Measurements from ENCODE around the gene S100PBP.

Gene S100PBP

DNA sequence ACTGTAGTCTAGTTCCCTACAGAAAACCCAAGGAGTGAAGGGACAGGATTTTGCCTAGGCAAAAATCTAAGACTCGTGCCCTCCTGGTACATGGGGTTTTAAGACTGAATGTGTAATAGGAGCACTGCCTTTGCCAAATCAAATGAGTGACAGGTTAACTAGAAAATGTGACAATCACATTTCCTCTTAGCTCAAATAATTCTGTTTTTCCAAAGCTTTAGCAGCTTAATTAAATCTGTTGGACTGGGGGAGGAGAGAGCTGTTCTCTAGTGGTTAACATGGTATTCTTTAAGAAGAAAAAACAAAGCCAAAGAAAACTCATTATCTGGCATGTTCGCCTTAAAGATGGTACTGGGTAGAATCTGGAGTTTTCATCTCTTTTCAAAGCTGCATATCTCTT, 40.7 kb downstream of the S100PBP start:
- Histone ChIP-seq H2AFZ (ENCODE audit: low read length) (no peak overlapping the region), H3K4me2 (ENCODE audit: low read depth, low read length, poor library complexity, severe bottlenecking) (no peak overlapping the region), H4K20me1 (ENCODE audit: insufficient read depth, low read length, poor library complexity, severe bottlenecking) (no peaks in the 10 kb centered on the region), H3F3A (ENCODE audit: low read depth) (no peaks in the 10 kb centered on the region), H3K9ac (ENCODE audit: low read depth, low read length, poor library complexity, severe bottlenecking) (no peak overlapping the region), H3K9me2 (replicated peaks; ENCODE audit: low read depth, low read length) (no peaks in the 10 kb centered on the region), H3K9me3 (ENCODE audit: insufficient read depth, low read depth, low read length) (no peaks in the 10 kb centered on the region), H3K36me3 (ENCODE audit: insufficient read depth, low read length) (peaks cover 71% of the 10 kb centered on the region; the same call in 1 of the 2 replicates), H3K79me2 (ENCODE audit: insufficient read depth, low read length) (no peaks in the 10 kb centered on the region), H3K27me3 (ENCODE audit: insufficient read depth, low read length, poor library complexity, severe bottlenecking) (no peaks in the 10 kb centered on the region), H3K4me3 (ENCODE audit: low read length, poor library complexity, severe bottlenecking) (no peak overlapping the region), H3K4me1 (ENCODE audit: insufficient read depth, low read length, poor library complexity, severe bottlenecking) (no peaks in the 10 kb centered on the region)
- TF ChIP-seq CTCF (conservative IDR thresholded peaks at IDR 0.05; ENCODE audit: low read length): no peak
- no peak for TF ChIP-seq EZH2phosphoT487 (IDR thresholded peaks at IDR 0.05; ENCODE audit: borderline replicate concordance)

- peaks cover 75% of the 10 kb centered on the region; the same call in 1 of the 2 replicates for H3K36me3 ChIP-seq (ENCODE audit: insufficient read depth, low read length)
Observed at GRCh38 chr1:32858791-32859190, 41.3 kb downstream of the S100PBP start.

GRCh38 chr1:32859915-32860314, 42.5 kb downstream of the S100PBP start:
- H3K4me3 ChIP-seq (ENCODE audit: low read length, poor library complexity, severe bottlenecking): no peak overlapping the region
- H3K9me3 ChIP-seq (ENCODE audit: insufficient read depth, low read depth, low read length): no peaks in the 10 kb centered on the region
- no peak overlapping the region for H3K4me2 ChIP-seq (ENCODE audit: low read depth, low read length, poor library complexity, severe bottlenecking)
- no peak overlapping the region for H2AFZ ChIP-seq (ENCODE audit: low read length)
- H3F3A ChIP-seq (ENCODE audit: low read depth): no peaks in the 10 kb centered on the region
- peaks cover 65% of the 10 kb centered on the region; the same call in 1 of the 2 replicates for H3K36me3 ChIP-seq (ENCODE audit: insufficient read depth, low read length)
- TF ChIP-seq EZH2phosphoT487 (IDR thresholded peaks at IDR 0.05; ENCODE audit: borderline replicate concordance) (no peak), CTCF (conservative IDR thresholded peaks at IDR 0.05; ENCODE audit: low read length) (no peak)
- H4K20me1 ChIP-seq (ENCODE audit: insufficient read depth, low read length, poor library complexity, severe bottlenecking): no peaks in the 10 kb centered on the region
- H3K79me2 ChIP-seq (ENCODE audit: insufficient read depth, low read length): no peaks in the 10 kb centered on the region
- no peaks in the 10 kb centered on the region for H3K4me1 ChIP-seq (ENCODE audit: insufficient read depth, low read length, poor library complexity, severe bottlenecking)
- H3K9me2 ChIP-seq (replicated peaks; ENCODE audit: low read depth, low read length): no peaks in the 10 kb centered on the region
- H3K9ac ChIP-seq (ENCODE audit: low read depth, low read length, poor library complexity, severe bottlenecking): no peak overlapping the region
- no peaks in the 10 kb centered on the region for H3K27me3 ChIP-seq (ENCODE audit: insufficient read depth, low read length, poor library complexity, severe bottlenecking)

More at GRCh38 chr1:32858791-32859190, 41.3 kb downstream of the S100PBP start:
- Histone ChIP-seq H3F3A (ENCODE audit: low read depth) (no peaks in the 10 kb centered on the region), H3K9me2 (replicated peaks; ENCODE audit: low read depth, low read length) (no peaks in the 10 kb centered on the region), H3K9ac (ENCODE audit: low read depth, low read length, poor library complexity, severe bottlenecking) (no peak overlapping the region), H3K79me2 (ENCODE audit: insufficient read depth, low read length) (no peaks in the 10 kb centered on the region), H3K4me2 (ENCODE audit: low read depth, low read length, poor library complexity, severe bottlenecking) (no peak overlapping the region), H2AFZ (ENCODE audit: low read length) (no peak overlapping the region), H4K20me1 (ENCODE audit: insufficient read depth, low read length, poor library complexity, severe bottlenecking) (no peaks in the 10 kb centered on the region), H3K4me3 (ENCODE audit: low read length, poor library complexity, severe bottlenecking) (no peak overlapping the region), H3K27me3 (ENCODE audit: insufficient read depth, low read length, poor library complexity, severe bottlenecking) (no peaks in the 10 kb centered on the region), H3K4me1 (ENCODE audit: insufficient read depth, low read length, poor library complexity, severe bottlenecking) (no peaks in the 10 kb centered on the region), H3K9me3 (ENCODE audit: insufficient read depth, low read depth, low read length) (no peaks in the 10 kb centered on the region)
- TF ChIP-seq CTCF (conservative IDR thresholded peaks at IDR 0.05; ENCODE audit: low read length): no peak
- no peak for TF ChIP-seq EZH2phosphoT487 (IDR thresholded peaks at IDR 0.05; ENCODE audit: borderline replicate concordance)

All from Loucy (cell line).